Measurements from ENCODE around the gene DDC.
"Not testable (repeated sequence)": the region's sequence is repeated elsewhere in the genome, so short reads cannot be mapped to it uniquely, and the experiment has no call there.

DDC gene

DNA sequence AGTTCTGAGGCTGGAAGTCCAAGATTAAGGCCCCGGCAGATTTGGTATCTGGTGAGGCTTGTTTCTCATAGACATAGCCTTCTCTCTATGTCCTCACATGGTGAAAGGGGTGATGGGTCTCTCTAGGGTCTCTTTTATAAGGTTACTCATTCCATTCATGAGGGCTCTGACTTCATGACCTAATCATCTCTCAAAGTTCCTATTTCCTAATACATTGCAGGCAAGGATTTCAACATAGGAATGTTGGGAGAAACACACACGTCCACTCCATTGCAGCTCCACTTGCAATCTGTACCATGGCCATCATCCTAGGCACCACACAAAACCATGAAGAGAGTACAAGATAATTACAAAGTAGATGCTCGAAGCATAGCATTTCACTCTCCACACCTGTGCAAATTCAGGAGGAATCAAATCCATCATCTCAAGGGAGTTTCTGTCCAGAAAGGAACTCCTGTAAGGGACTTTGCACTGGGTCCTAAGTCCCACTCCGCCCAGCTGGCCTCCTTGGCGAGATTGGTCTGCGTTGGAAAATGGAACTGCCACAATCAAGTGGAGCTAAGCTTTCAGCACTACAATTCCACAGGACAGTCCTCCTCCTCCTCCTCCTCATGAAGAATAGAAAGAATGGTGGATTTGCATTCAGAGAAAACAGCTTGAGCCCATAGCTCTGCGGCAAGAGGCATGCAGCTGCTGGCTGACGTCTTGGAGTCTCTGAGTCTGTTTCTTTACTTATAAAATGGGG lies 8.8 kb downstream of the DDC start:
- no peak for DNase-seq (ENCODE audit: low read depth in 1 of 2, low spot score in 1 of 2)

- DNase-seq (ENCODE audit: low read depth in 1 of 2, low spot score in 1 of 2), result no peak
Measured at GRCh38 chr7:50555594-50556140, 9.5 kb downstream of the DDC start.

DNA sequence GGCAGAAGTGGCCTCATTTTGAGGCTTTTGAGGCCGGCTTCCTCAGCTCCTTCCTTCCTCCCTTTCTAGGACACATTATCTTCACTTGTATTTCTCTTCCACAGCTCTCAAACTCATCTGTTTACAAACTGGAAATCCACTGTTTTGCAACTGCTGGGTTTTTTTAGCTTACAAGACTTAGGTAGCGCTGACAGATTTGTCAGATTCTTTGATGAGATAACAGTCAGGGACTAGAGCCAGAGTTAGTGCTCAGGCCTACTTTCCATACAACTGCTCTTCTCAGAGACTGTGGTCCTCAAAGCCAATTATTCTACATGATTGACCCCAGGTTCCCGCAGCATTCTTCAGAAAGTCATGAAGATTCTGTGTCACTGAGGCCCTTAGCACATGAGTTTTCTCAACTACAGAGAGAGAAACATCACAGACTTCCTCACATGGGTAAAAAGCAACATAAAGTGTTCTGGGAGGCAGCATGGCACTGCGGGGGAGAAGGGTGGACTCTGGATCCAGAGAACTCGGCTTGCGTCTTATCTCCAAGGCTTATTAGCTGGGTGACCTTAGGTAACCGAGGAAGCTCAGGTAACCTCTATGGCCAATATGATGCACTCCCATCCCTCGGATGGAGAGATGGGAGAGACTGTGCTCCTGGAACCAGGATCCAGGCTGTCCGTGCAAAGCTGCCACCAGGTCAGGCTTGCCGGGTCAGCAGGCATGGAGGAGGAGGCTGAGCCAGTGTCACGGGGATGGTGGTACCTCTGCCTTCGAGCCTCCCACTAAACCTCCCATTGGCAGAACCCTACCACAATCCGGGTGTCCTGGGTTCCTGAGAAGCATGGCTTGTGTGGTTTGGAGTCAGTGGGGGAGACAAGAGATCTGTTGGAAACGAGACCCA lies 10.5 kb downstream of the DDC start:
- DNase-seq (ENCODE audit: low read depth in 1 of 2, low spot score in 1 of 2), result no peak

GRCh38 chr7:50553973-50554372 lies 11.2 kb downstream of the DDC start:
- no peak for DNase-seq (ENCODE audit: low read depth in 1 of 2, low spot score in 1 of 2)

DNA sequence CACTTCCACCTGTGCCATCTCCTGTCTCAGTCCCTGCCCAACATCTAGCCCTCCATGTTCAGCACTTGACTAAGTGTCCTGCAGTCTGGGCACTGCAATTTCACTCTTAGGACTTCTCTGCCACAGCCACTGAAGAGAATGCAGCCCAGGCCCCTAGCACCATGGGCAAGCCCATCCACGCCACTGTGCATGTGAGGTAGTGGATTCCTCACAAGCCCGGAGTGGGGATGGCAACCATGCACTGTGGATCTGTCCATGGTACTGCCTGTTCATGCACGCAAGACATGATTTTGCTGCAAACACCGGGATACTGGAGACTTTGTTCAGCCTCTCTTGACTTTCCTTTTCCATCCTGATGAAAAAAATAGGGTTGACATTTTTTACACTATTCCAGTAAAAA lies 12.3 kb downstream of the DDC start:
- no peak for DNase-seq (ENCODE audit: low read depth in 1 of 2, low spot score in 1 of 2)

GRCh38 chr7:50552139-50552538 lies 13.1 kb downstream of the DDC start:
- no peak for DNase-seq (ENCODE audit: low read depth in 1 of 2, low spot score in 1 of 2)

GRCh38 chr7:50545613-50546012 lies 19.6 kb downstream of the DDC start:
- DNase-seq (ENCODE audit: low read depth in 1 of 2, low spot score in 1 of 2), result not testable (repeated sequence)

- no peak for DNase-seq (ENCODE audit: low read depth in 1 of 2, low spot score in 1 of 2)
Measured at GRCh38 chr7:50544992-50545391, 20.2 kb downstream of the DDC start.

- DNase-seq (ENCODE audit: low read depth in 1 of 2, low spot score in 1 of 2), result no peak
Measured at GRCh38 chr7:50543776-50544442, 21.3 kb downstream of the DDC start.

DNA sequence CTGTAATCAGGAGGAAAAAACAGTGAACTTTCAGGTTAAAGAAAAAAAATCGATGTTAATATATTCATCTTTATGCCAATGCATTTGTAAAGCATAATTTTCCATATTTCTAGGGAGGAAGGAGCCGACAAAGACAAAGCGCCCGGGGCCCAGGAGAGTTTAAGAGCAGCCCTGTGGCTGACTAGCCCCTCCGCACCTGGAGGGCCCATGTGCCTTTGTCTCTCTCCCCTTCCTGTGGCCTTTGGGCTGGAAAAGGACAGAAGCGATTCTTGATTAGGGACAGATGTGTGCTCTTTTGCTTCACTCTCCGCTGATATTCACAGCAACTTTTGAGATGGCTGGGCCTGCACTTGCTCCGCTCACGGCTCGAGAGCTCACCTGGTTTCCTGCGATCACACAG lies 23.1 kb downstream of the DDC start:
- DNase-seq (ENCODE audit: low read depth in 1 of 2, low spot score in 1 of 2), result no peak

- DNase-seq (ENCODE audit: low read depth in 1 of 2, low spot score in 1 of 2), result no peak
Measured at GRCh38 chr7:50540785-50541579, 24.2 kb downstream of the DDC start.

DNA sequence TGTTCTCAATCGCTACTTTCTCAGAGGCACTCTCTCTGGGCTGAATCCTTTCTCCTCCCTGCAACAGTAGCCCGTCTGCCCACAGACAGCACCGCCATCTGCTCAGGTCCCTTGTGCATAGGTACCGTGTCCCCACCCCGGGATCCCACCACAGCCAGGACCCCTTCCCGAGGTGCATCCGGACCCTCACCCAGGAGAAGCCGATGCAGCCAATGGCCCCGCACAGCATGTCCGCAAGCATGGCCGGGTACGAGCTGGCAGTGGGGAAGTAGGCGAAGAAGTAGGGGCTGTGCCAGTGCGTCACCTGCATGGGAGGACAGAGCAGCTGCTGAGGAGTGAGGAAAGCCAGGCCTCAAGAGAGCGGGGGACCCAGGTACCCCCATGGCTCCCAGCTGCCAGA lies 25.5 kb downstream of the DDC start:
- no peak for DNase-seq (ENCODE audit: low read depth in 1 of 2, low spot score in 1 of 2)

GRCh38 chr7:50538478-50538877 lies 26.7 kb downstream of the DDC start:
- no peak for DNase-seq (ENCODE audit: low read depth in 1 of 2, low spot score in 1 of 2)

GRCh38 chr7:50537417-50537816 lies 27.8 kb downstream of the DDC start:
- no peak for DNase-seq (ENCODE audit: low read depth in 1 of 2, low spot score in 1 of 2)

DNA sequence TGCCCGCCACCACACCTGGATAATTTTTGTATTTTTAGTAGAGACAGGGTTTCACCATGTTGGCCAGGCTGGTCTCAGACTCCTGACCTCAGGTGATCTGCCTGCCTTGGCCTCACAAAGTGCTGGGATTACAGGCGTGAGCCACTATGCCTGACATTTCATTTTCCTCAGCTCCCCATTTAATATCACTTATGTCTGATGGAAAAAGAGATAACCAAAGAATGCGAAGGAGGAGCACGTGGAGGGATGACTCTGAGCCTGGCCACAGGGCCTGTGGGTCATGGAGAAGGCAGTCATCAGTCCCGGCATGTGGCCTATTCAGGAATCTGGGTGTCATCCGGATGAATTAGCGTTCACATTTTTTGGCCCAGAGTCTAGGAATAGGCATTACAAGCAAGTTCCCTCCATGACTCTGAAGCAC lies 29.9 kb downstream of the DDC start:
- not testable (repeated sequence) for DNase-seq (ENCODE audit: low read depth in 1 of 2, low spot score in 1 of 2)

DNA sequence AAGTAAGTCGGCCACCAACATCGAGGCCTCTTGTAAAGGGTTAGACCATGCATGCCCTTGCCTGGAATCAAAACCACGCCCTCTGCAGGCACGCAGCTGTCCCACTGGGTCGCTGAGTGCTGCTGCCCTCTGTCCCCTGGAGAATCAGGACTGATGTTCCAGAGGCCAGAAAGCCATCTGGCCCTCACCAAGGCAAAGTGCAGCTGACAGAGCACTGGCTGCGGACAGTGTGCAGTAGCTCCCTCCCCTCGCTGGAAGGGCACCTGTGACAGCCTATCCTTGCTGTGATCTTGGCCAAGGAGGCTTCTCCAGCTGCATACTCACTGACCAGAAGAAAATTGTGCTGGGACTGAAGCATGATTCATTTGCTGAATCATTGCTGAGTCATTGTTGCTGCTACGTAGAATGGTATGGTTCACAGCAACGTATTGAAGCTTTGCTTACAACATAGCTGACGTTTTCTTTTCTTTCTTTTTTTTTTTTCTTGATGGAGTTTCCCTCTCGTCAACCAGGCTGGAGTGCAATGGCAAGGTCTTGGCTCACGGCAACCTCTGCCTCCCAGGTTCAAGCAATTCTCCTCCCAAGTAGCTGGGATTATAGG lies 30.4 kb downstream of the DDC start:
- no peak for DNase-seq (ENCODE audit: low read depth in 1 of 2, low spot score in 1 of 2)

- DNase-seq (ENCODE audit: low read depth in 1 of 2, low spot score in 1 of 2), result no peak
Measured at GRCh38 chr7:50533866-50534265, 31.3 kb downstream of the DDC start.

- DNase-seq (ENCODE audit: low read depth in 1 of 2, low spot score in 1 of 2), result no peak
Measured at GRCh38 chr7:50531928-50532327, 33.3 kb downstream of the DDC start.

- no peak for DNase-seq (ENCODE audit: low read depth in 1 of 2, low spot score in 1 of 2)
Measured at GRCh38 chr7:50531401-50531911, 33.7 kb downstream of the DDC start.

DNA sequence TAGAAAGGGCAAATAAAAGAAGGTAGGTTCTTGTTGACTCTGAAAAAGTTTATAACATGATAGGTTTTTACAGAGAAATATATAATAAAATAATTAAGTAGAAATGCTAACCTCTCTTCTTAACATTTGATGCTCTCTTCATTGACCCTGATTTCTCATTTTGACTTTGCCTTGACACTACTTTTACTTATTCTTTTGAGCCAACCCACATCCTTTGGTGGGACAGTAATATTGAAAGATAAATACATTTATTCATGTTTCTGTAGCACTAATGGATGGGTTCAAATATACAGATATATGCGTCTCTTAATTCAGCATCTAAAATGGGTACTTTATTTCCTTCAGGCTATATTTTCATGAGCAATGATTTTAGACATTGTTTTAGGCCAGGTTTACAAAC lies 34.4 kb downstream of the DDC start:
- DNase-seq (ENCODE audit: low read depth in 1 of 2, low spot score in 1 of 2), result no peak
